Gastroesophageal sphincter (tissue), 4 donors: ENCODE results near the gene DNAJB9. TPM values are rescaled to one million over a fixed set of nuclear protein-coding genes. Genes with fewer than 3 reads are reported as not detected.

Source experiments
- ATAC-seq: fragments of 150-250 bp; one replicate; pipeline ENCODE4 v1.9.1; 2016; ENCODE audit warnings: mild to moderate bottlenecking, moderate library complexity
- H3K27ac ChIP-seq, 4 donors: fragments of 200-600 bp; sonication (generic) in 3 of 4; 1 replicate in 3 of 4; 2 replicates in 1 of 4; pipeline ENCODE4 v1.5.1; 2016 to 2019
- H3K27me3 ChIP-seq: fragments of 200-600 bp; sonication (generic); one replicate; pipeline ENCODE4 v1.5.1; 2019
- H3K36me3 ChIP-seq, 2 donors: fragments of 200-600 bp; sonication (generic); one replicate each; pipeline ENCODE4 v1.5.1; 2019; ENCODE audit warnings: control low read depth in 1 of 2
- H3K4me1 ChIP-seq, 3 donors: fragments of 200-600 bp; sonication (generic); 1 replicate in 2 of 3; 2 replicates in 1 of 3; pipeline ENCODE4 v1.5.1; 2016 to 2019; ENCODE audit warnings: control low read depth in 2 of 3
- H3K4me3 ChIP-seq, 2 donors: fragments of 200-600 bp; sonication (generic); one replicate each; pipeline ENCODE4 v1.5.1; 2019; ENCODE audit warnings: mild to moderate bottlenecking in 1 of 2, moderate library complexity in 1 of 2
- H3K9me3 ChIP-seq, 3 donors: fragments of 200-600 bp; sonication (generic); one replicate each; pipeline ENCODE4 v1.5.1; 2017 to 2019; ENCODE audit warnings: control low read depth in 2 of 3
- CTCF ChIP-seq, 4 experiments: fragments of 200-600 bp in 2 of 4; fragments of 450-650 bp in 2 of 4; sonication (generic) in 1 of 4; IDR thresholded peaks; one replicate each; pipeline ENCODE4 v1.5.1; 2017 to 2019; ENCODE audit warnings: antibody characterized with exemption in 4 of 4, mild to moderate bottlenecking in 2 of 4, moderate library complexity in 2 of 4
- EP300 ChIP-seq: sonication (generic); formaldehyde crosslinking; IDR thresholded peaks from one replicate; pipeline ENCODE4 v1.6.1; 2017; ENCODE audit warnings: antibody characterized with exemption, mild to moderate bottlenecking
- POLR2A ChIP-seq, 2 donors: fragments of 450-650 bp; IDR thresholded peaks; one replicate each; pipeline ENCODE4 v1.6.1; 2017; ENCODE audit warnings: antibody characterized with exemption in 2 of 2, mild to moderate bottlenecking in 2 of 2, moderate library complexity in 1 of 2
- POLR2AphosphoS5 ChIP-seq: sonication (generic); formaldehyde crosslinking; IDR thresholded peaks from one replicate; pipeline ENCODE4 v1.6.1; 2017; ENCODE audit warnings: antibody characterized with exemption
- WGBS, 2 donors: methylation state at CpG; one replicate each; pipeline ENCODE4 v1.1.5; 2018; ENCODE audit warnings: low coverage in 1 of 2; 5-methylcytosine and 5-hydroxymethylcytosine counted together
- total RNA-seq, 4 donors: library from RNA; depleted of rRNA; stranded (reverse); fragments of >200 nt; gene quantifications; one replicate each; pipeline ENCODE4 v1.1.0, GENCODE V29; 2016

The DNAJB9 gene
- total RNA-seq, 4 donors from 2014 or later = 17.4 to 31.2 (median 24.4) TPM

GRCh38 chr7:108605559-108606201 lies 36.0 kb downstream of the DNAJB9 start:
- WGBS, 2 donors = 44 to 59% methylated on average over 3 to 7 of the region's 7 CpGs
- no peak overlapping the region for H3K27ac ChIP-seq

GRCh38 chr7:108609643-108610042 lies 40.0 kb downstream of the DNAJB9 start:
- Histone ChIP-seq H3K27ac (no peak overlapping the region), H3K9me3 (no peaks in the 10 kb centered on the region), H3K4me3 (no peak overlapping the region), H3K36me3 (no peaks in the 10 kb centered on the region), H3K27me3 (no peaks in the 10 kb centered on the region), H3K4me1 (no peaks in the 10 kb centered on the region)
- 71 to 80% methylated on average over 2 of the region's 2 CpGs for WGBS, 2 donors
- TF ChIP-seq POLR2AphosphoS5 (no peak), POLR2A (IDR thresholded peaks at IDR 0.05) (no peak), EP300 (no peak)
- no peak for ATAC-seq

More at GRCh38 chr7:108605559-108606201, 36.0 kb downstream of the DNAJB9 start:
- H3K9me3 ChIP-seq = no peaks in the 10 kb centered on the region
- TF ChIP-seq CTCF (IDR thresholded peaks at IDR 0.05) (no peak), POLR2AphosphoS5 (no peak), POLR2A (IDR thresholded peaks at IDR 0.05) (no peak), EP300 (no peak)
- no peaks in the 10 kb centered on the region for H3K36me3 ChIP-seq
- ATAC-seq = no peak
- no peak overlapping the region for H3K4me3 ChIP-seq
- no peaks in the 10 kb centered on the region for H3K27me3 ChIP-seq
- H3K4me1 ChIP-seq = no peaks in the 10 kb centered on the region

- H3K9me3 ChIP-seq = no peaks in the 10 kb centered on the region
- H3K4me1 ChIP-seq = no peaks in the 10 kb centered on the region
- 68 to 86% methylated on average over 4 of the region's 4 CpGs for WGBS, 2 donors
- ATAC-seq = no peak
- no peak overlapping the region for H3K4me3 ChIP-seq
- TF ChIP-seq POLR2AphosphoS5 = no peak
- TF ChIP-seq CTCF (IDR thresholded peaks at IDR 0.05) = no peak
- TF ChIP-seq EP300 = no peak
- no peak for TF ChIP-seq POLR2A (IDR thresholded peaks at IDR 0.05)
- no peaks in the 10 kb centered on the region for H3K27me3 ChIP-seq
- no peaks in the 10 kb centered on the region for H3K36me3 ChIP-seq
- H3K27ac ChIP-seq = no peak overlapping the region
These were observed 41.6 kb downstream of the DNAJB9 start for GRCh38 chr7:108611268-108611667.

GRCh38 chr7:108613147-108613948 lies 43.7 kb downstream of the DNAJB9 start:
- Histone ChIP-seq H3K4me1 (no peaks in the 10 kb centered on the region), H3K27ac (no peak overlapping the region), H3K9me3 (no peaks in the 10 kb centered on the region), H3K36me3 (no peaks in the 10 kb centered on the region), H3K4me3 (no peak overlapping the region), H3K27me3 (no peaks in the 10 kb centered on the region)
- peak; percentile 70 to 78 (median 74) for TF ChIP-seq CTCF (IDR thresholded peaks at IDR 0.05)
- TF ChIP-seq POLR2A (IDR thresholded peaks at IDR 0.05) = no peak
- WGBS, 2 donors = 6 to 19% methylated on average over 5 of the region's 5 CpGs
- no peak for ATAC-seq

- H3K4me1 ChIP-seq = no peaks in the 10 kb centered on the region
- ATAC-seq = no peak
- H3K4me3 ChIP-seq = no peak overlapping the region
- H3K27ac ChIP-seq = no peak overlapping the region
- H3K9me3 ChIP-seq = no peaks in the 10 kb centered on the region
- no peak for TF ChIP-seq EP300
- TF ChIP-seq CTCF (IDR thresholded peaks at IDR 0.05) = no peak
- TF ChIP-seq POLR2AphosphoS5 = no peak
- TF ChIP-seq POLR2A (IDR thresholded peaks at IDR 0.05) = no peak
- H3K27me3 ChIP-seq = no peaks in the 10 kb centered on the region
- no peaks in the 10 kb centered on the region for H3K36me3 ChIP-seq
- 80 to 98% methylated on average over 4 of the region's 4 CpGs for WGBS, 2 donors
These were observed 44.3 kb downstream of the DNAJB9 start for GRCh38 chr7:108613949-108614381.
